Esophagus muscularis mucosa (tissue), 4 donors: Measurements from ENCODE around the gene KISS1. TPM values are rescaled to one million over a fixed set of nuclear protein-coding genes. Genes with fewer than 3 reads are reported as not detected.

ENCODE experiments used
- DNase-seq: peaks from one replicate; pipeline ENCODE4 v3.0.0-alpha.2; 2017; ENCODE audit errors: extremely low spot score
- H3K27ac ChIP-seq, 4 donors: fragments of 200-600 bp; sonication (generic); replicated peaks in 1 of 4; 1 replicate in 3 of 4; 2 replicates in 1 of 4; pipeline ENCODE4 v1.5.1; 2016 to 2019; ENCODE audit warnings: mild to moderate bottlenecking in 1 of 4
- H3K27me3 ChIP-seq, 4 donors: fragments of 200-600 bp; sonication (generic); one replicate each; pipeline versions ENCODE4 v1.5.1 to v1.6.0; 2016 to 2019
- H3K36me3 ChIP-seq, 4 donors: fragments of 200-600 bp; sonication (generic); one replicate each; pipeline ENCODE4 v1.5.1; 2016 to 2019
- H3K4me1 ChIP-seq, 4 donors: fragments of 200-600 bp; sonication (generic); one replicate each; pipeline ENCODE4 v1.5.1; 2016 to 2019
- H3K4me3 ChIP-seq, 4 donors: fragments of 200-600 bp; sonication (generic); 1 replicate in 2 of 4; 2 replicates in 2 of 4; pipeline ENCODE4 v1.5.1; 2016 to 2019; ENCODE audit warnings: mild to moderate bottlenecking in 4 of 4, moderate library complexity in 1 of 4
- H3K9me3 ChIP-seq, 4 donors: fragments of 200-600 bp; sonication (generic); 1 replicate in 3 of 4; 2 replicates in 1 of 4; pipeline ENCODE4 v1.5.1; 2016 to 2019
- EP300 ChIP-seq: sonication (generic); formaldehyde crosslinking; IDR thresholded peaks from one replicate; pipeline ENCODE4 v1.6.1; 2017; ENCODE audit warnings: antibody characterized with exemption
- POLR2A ChIP-seq: fragments of 450-650 bp; IDR thresholded peaks from one replicate; pipeline ENCODE4 v1.6.1; 2017; ENCODE audit warnings: antibody characterized with exemption, moderate library complexity, mild to moderate bottlenecking, low read depth
- POLR2AphosphoS5 ChIP-seq, 2 donors: sonication (generic); formaldehyde crosslinking; IDR thresholded peaks; one replicate each; pipeline ENCODE4 v1.6.1; 2017; ENCODE audit warnings: antibody characterized with exemption in 2 of 2
- WGBS: methylation state at CpG from one replicate; pipeline ENCODE4 v1.1.5; 2018; 5-methylcytosine and 5-hydroxymethylcytosine counted together
- intact Hi-C: fragments of 100-400 bp; cut with DNase I; formaldehyde crosslinking; loops from one replicate; pipeline ENCODE4 v1.15.1; 2023
- total RNA-seq, 4 donors: library from RNA; depleted of rRNA; stranded (reverse); fragments of >200 nt; gene quantifications; one replicate each; pipeline versions ENCODE4 v1.1.0 to v1.2.1, GENCODE V29; 2016
- TF ChIP-seq, protein P1 (sequence below), 3 experiments: fragments of 200-600 bp in 2 of 3; fragments of 450-650 bp in 1 of 3; sonication (generic) in 2 of 3; IDR thresholded peaks; one replicate each; pipeline ENCODE4 v1.5.1; 2017 to 2019; ENCODE audit warnings: antibody characterized with exemption in 3 of 3, mild to moderate bottlenecking in 2 of 3, moderate library complexity in 1 of 3

KISS1 gene
- total RNA-seq, 4 donors from 2014 or later: not detected

- H3K4me3 ChIP-seq: no peak overlapping the region
- H3K27me3 ChIP-seq: no peaks in the 10 kb centered on the region
- TF ChIP-seq POLR2A (no peak), POLR2AphosphoS5 (IDR thresholded peaks at IDR 0.05) (no peak), EP300 (no peak)
- TF ChIP-seq, protein P1, sequence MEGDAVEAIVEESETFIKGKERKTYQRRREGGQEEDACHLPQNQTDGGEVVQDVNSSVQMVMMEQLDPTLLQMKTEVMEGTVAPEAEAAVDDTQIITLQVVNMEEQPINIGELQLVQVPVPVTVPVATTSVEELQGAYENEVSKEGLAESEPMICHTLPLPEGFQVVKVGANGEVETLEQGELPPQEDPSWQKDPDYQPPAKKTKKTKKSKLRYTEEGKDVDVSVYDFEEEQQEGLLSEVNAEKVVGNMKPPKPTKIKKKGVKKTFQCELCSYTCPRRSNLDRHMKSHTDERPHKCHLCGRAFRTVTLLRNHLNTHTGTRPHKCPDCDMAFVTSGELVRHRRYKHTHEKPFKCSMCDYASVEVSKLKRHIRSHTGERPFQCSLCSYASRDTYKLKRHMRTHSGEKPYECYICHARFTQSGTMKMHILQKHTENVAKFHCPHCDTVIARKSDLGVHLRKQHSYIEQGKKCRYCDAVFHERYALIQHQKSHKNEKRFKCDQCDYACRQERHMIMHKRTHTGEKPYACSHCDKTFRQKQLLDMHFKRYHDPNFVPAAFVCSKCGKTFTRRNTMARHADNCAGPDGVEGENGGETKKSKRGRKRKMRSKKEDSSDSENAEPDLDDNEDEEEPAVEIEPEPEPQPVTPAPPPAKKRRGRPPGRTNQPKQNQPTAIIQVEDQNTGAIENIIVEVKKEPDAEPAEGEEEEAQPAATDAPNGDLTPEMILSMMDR (IDR thresholded peaks at IDR 0.05): no peak
- peaks cover 0 to 3% (median 0%) of the 10 kb centered on the region in 4 donors for H3K9me3 ChIP-seq
- no peak overlapping the region for H3K27ac ChIP-seq
- H3K36me3 ChIP-seq: peaks cover 0 to 33% (median 6%) of the 10 kb centered on the region in 4 donors
- H3K4me1 ChIP-seq: no peaks in the 10 kb centered on the region
- intact Hi-C loops: no loop called here
- no peak for DNase-seq
Observed at GRCh38 chr1:204232526-204232925, 36.2 kb upstream of the KISS1 start.

GRCh38 chr1:204230211-204230610 is 33.9 kb upstream of the KISS1 start:
- H3K27ac ChIP-seq: no peak overlapping the region
- H3K9me3 ChIP-seq: peaks cover 0 to 3% (median 0%) of the 10 kb centered on the region in 4 donors
- H3K27me3 ChIP-seq: no peaks in the 10 kb centered on the region
- H3K4me3 ChIP-seq: no peak overlapping the region
- no peaks in the 10 kb centered on the region for H3K4me1 ChIP-seq
- no peak for DNase-seq
- peaks cover 0 to 54% (median 6%) of the 10 kb centered on the region in 4 donors for H3K36me3 ChIP-seq
- intact Hi-C loops: no loop called here
- WGBS: 98% methylated on average over 9 of the region's 14 CpGs
- no peak for TF ChIP-seq POLR2A
- TF ChIP-seq POLR2AphosphoS5 (IDR thresholded peaks at IDR 0.05): no peak
- no peak for TF ChIP-seq EP300
- TF ChIP-seq, protein P1 (IDR thresholded peaks at IDR 0.05): no peak

DNA sequence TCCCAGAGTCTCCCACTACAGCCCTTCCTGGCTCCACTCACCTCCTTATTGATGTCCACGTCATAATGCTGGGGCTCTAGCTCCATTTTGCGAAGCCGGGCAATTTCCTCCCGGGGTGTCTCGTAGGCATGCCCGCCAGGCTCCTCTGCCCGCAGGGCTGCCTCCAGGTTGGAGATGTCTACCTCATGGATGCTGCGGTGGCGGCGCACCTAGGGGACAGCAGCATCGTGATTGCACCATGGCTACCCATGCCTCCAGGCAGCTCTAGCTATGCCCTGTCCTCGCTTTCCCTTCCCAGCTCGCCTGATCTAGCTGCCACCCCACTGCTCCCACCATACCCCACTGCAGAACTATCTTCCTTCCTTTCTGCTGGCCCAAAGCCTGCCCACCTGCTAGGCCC is 32.6 kb upstream of the KISS1 start:
- DNase-seq: no peak
- peaks cover 0 to 62% (median 6%) of the 10 kb centered on the region in 4 donors for H3K36me3 ChIP-seq
- intact Hi-C loops: no loop called here
- peaks cover 0 to 3% (median 0%) of the 10 kb centered on the region in 4 donors for H3K9me3 ChIP-seq
- no peaks in the 10 kb centered on the region for H3K27me3 ChIP-seq
- WGBS: 95% methylated on average over 13 of the region's 13 CpGs
- no peak overlapping the region for H3K27ac ChIP-seq
- TF ChIP-seq, protein P1 (IDR thresholded peaks at IDR 0.05): no peak
- TF ChIP-seq EP300 (no peak), POLR2A (no peak), POLR2AphosphoS5 (IDR thresholded peaks at IDR 0.05) (no peak)
- no peaks in the 10 kb centered on the region for H3K4me1 ChIP-seq
- H3K4me3 ChIP-seq: no peak overlapping the region

- H3K27me3 ChIP-seq: no peaks in the 10 kb centered on the region
- intact Hi-C loops: no loop called here
- no peak overlapping the region for H3K4me3 ChIP-seq
- H3K4me1 ChIP-seq: no peaks in the 10 kb centered on the region
- TF ChIP-seq, protein P1 (IDR thresholded peaks at IDR 0.05): no peak
- no peak for TF ChIP-seq POLR2AphosphoS5 (IDR thresholded peaks at IDR 0.05)
- TF ChIP-seq EP300: no peak
- TF ChIP-seq POLR2A: no peak
- no peak overlapping the region for H3K27ac ChIP-seq
- H3K9me3 ChIP-seq: peaks cover 0 to 3% (median 0%) of the 10 kb centered on the region in 4 donors
- no peak for DNase-seq
- WGBS: 87% methylated on average over 8 of the region's 20 CpGs
- peaks cover 0 to 62% (median 6%) of the 10 kb centered on the region in 4 donors for H3K36me3 ChIP-seq
Observed at GRCh38 chr1:204227996-204228785, 31.9 kb upstream of the KISS1 start.
